Endothelial cell of umbilical vein (primary cell): ENCODE results near the gene VEGFA. TPM values are rescaled to one million over a fixed set of nuclear protein-coding genes. Genes with fewer than 3 reads are reported as not detected.

Experiments
- BruUV-seq: library from RNA; stranded (reverse); fragments of 400-500 nt; replicated peaks from 2 replicates; lab custom pipeline; 2021; lab: Mats Ljungman, UMichigan
- CTCF ChIA-PET: fragments of 300-600, 350-600 bp; sonication (Branson Sonifier 250); formaldehyde crosslinking; loops from one replicate; lab custom pipeline; 2021; ENCODE audit warnings: antibody characterized with exemption, inconsistent platforms; lab: Charles Lee
- POLR2A ChIA-PET: fragments of 300-600, 350-600 bp; sonication (Branson Sonifier 250); formaldehyde crosslinking; loops from one replicate; lab custom pipeline; 2021; ENCODE audit warnings: antibody characterized with exemption, inconsistent platforms; lab: Charles Lee
- DNase-seq: peaks from one replicate; pipeline ENCODE4 v3.0.0-alpha.2; 2011; ENCODE audit warnings: low read depth, low spot score
- FAIRE-seq: peaks from 2 replicates; lab custom pipeline; 2011; peaks lifted over from hg19 to GRCh38; lab: Jason Lieb, UNC
- H2AFZ ChIP-seq: 2 replicates; pipeline ENCODE4 v1.6.0; 2012; ENCODE audit warnings: low read depth, low read length, control low read depth, inconsistent platforms
- H3K27ac ChIP-seq: 2 replicates; pipeline ENCODE4 v1.5.1; 2011; ENCODE audit warnings: low read depth, mild to moderate bottlenecking, control low read depth, low read length, moderate library complexity; ENCODE audit not compliant: insufficient read depth
- H3K27me3 ChIP-seq, 2 experiments: 2 replicates each; pipeline versions ENCODE4 v1.6.0 to v1.6.1; 2011; ENCODE audit warnings: low read length in 2 of 2, mixed read lengths in 1 of 2; ENCODE audit not compliant: control insufficient read depth in 2 of 2, insufficient read depth in 2 of 2
- H3K36me3 ChIP-seq, 2 experiments: 2 replicates in 1 of 2; 3 replicates in 1 of 2; pipeline ENCODE4 v1.5.1; 2011; ENCODE audit warnings: low read length in 2 of 2, mild to moderate bottlenecking in 1 of 2, moderate library complexity in 1 of 2; ENCODE audit not compliant: control insufficient read depth in 2 of 2, insufficient read depth in 2 of 2; ENCODE audit errors: extremely low read depth in 1 of 2
- H3K4me1 ChIP-seq: 3 replicates; pipeline ENCODE4 v1.5.1; 2011; ENCODE audit warnings: mild to moderate bottlenecking, low read length; ENCODE audit not compliant: control insufficient read depth, insufficient read depth; ENCODE audit errors: extremely low read depth
- H3K4me2 ChIP-seq: 2 replicates; pipeline ENCODE4 v1.6.1; 2011; ENCODE audit warnings: low read length, control low read depth, mixed read lengths; ENCODE audit not compliant: insufficient read depth
- H3K4me3 ChIP-seq, 3 experiments: fragments of 200-600 bp in 1 of 3; sonication (generic), shearing (Covaris generic) in 1 of 3; replicated peaks in 1 of 3; 2 replicates each; pipeline ENCODE4 v1.5.1; 2011 to 2016; ENCODE audit warnings: control low read depth in 3 of 3, low read length in 3 of 3, mild to moderate bottlenecking in 2 of 3, inconsistent platforms in 1 of 3, low read depth in 1 of 3, moderate library complexity in 1 of 3; ENCODE audit not compliant: insufficient read depth in 1 of 3
- H3K79me2 ChIP-seq: 2 replicates; pipeline ENCODE4 v1.6.0; 2012; ENCODE audit warnings: low read length, inconsistent platforms; ENCODE audit not compliant: control insufficient read depth, insufficient read depth
- H3K9ac ChIP-seq: replicated peaks from 2 replicates; pipeline ENCODE3; 2011; ENCODE audit warnings: low read length, control low read depth; ENCODE audit not compliant: insufficient read depth; ENCODE audit errors: extremely low read depth
- H3K9me1 ChIP-seq: replicated peaks from 3 replicates; pipeline ENCODE4 v1.6.0; 2011; ENCODE audit warnings: mild to moderate bottlenecking, low read length; ENCODE audit not compliant: control insufficient read depth, insufficient read depth; ENCODE audit errors: extremely low read depth
- H3K9me3 ChIP-seq: replicated peaks from 2 replicates; pipeline ENCODE4 v1.5.1; 2012; ENCODE audit warnings: low read length, inconsistent platforms; ENCODE audit not compliant: control insufficient read depth, insufficient read depth
- H4K20me1 ChIP-seq: replicated peaks from 2 replicates; pipeline ENCODE3; 2011; ENCODE audit warnings: mild to moderate bottlenecking, low read length; ENCODE audit not compliant: control insufficient read depth, insufficient read depth; ENCODE audit errors: extremely low read depth
- EZH2 ChIP-seq: IDR thresholded peaks from 2 replicates; pipeline ENCODE4 v1.6.1; 2012; ENCODE audit warnings: borderline replicate concordance, low read depth, mild to moderate bottlenecking, moderate library complexity, low read length, inconsistent platforms; ENCODE audit not compliant: severe bottlenecking
- FOS ChIP-seq: IDR thresholded peaks from 2 replicates; pipeline ENCODE4 v1.6.1; 2011; ENCODE audit warnings: mild to moderate bottlenecking, low read length, moderate library complexity, borderline replicate concordance; ENCODE audit not compliant: insufficient read depth
- GATA2 ChIP-seq: IDR thresholded peaks from 2 replicates; pipeline ENCODE4 v1.7.0; 2011; ENCODE audit warnings: low read depth, mild to moderate bottlenecking, moderate library complexity, mixed read lengths, low read length; ENCODE audit not compliant: insufficient read length, insufficient read depth
- JUN ChIP-seq: IDR thresholded peaks from 2 replicates; pipeline ENCODE4 v1.6.1; 2011; ENCODE audit warnings: borderline replicate concordance, low read depth; ENCODE audit not compliant: insufficient read length, insufficient read depth
- MYC ChIP-seq: IDR thresholded peaks from one replicate; pipeline ENCODE4 v1.6.1; 2011; ENCODE audit warnings: mild to moderate bottlenecking, low read depth, low read length
- POLR2A ChIP-seq: IDR thresholded peaks from 2 replicates; pipeline ENCODE4 v1.6.1; 2012; ENCODE audit warnings: low read depth, mild to moderate bottlenecking, control low read depth, low read length
- POLR2AphosphoS5 ChIP-seq: IDR thresholded peaks from 2 replicates; pipeline ENCODE4 v1.6.1; 2012; ENCODE audit warnings: low read depth, mild to moderate bottlenecking, control low read depth, low read length, moderate library complexity; ENCODE audit not compliant: insufficient read depth
- dilution Hi-C: fragments of 300-500 bp; cut with MboI; formaldehyde crosslinking; loops from one replicate; pipeline ENCODE4 v1.15.0; 2019; ENCODE audit warnings: low sequenced_read_pairs; ENCODE audit not compliant: extremely low pct_ligation_motif_present
- intact Hi-C: fragments of 100-400 bp; cut with micrococcal nuclease; formaldehyde crosslinking; loops from one replicate; pipeline ENCODE4 v1.10.0; 2022
- polyA plus RNA-seq, 4 experiments: library from polyadenylated mRNA; depleted of rRNA in 3 of 4; stranded (reverse) in 3 of 4; unstranded in 1 of 4; fragments of >200 nt; gene quantifications; 2 replicates each; pipeline versions ENCODE4 v1.2.1 to v1.2.3, GENCODE V29; 2011 to 2012; ENCODE audit warnings: missing spikeins in 1 of 4
- total RNA-seq: library from RNA; stranded (reverse); gene quantifications from 2 replicates; pipeline ENCODE4 v1.2.3, GENCODE V29; 2021
- TF ChIP-seq, protein P1 (sequence below): IDR thresholded peaks from 2 replicates; pipeline ENCODE4 v1.6.1; 2011; ENCODE audit not compliant: insufficient read depth, insufficient read length
- TF ChIP-seq, protein P2 (sequence below), 2 donors: IDR thresholded peaks; 1 replicate in 1 of 2; 2 replicates in 1 of 2; pipeline ENCODE4 v1.5.1; 2011; ENCODE audit warnings: low read length in 2 of 2, mild to moderate bottlenecking in 2 of 2, moderate library complexity in 2 of 2, control low read depth in 1 of 2, inconsistent platforms in 1 of 2, low read depth in 1 of 2; ENCODE audit not compliant: insufficient read depth in 1 of 2; ENCODE audit errors: extremely low read depth in 1 of 2

The VEGFA gene
- total and polyA plus RNA-seq, 2 donors (not counting 3 experiments of a cell fraction or from before 2014, with no cell fraction given) = 18.1 to 19.9 TPM

DNA sequence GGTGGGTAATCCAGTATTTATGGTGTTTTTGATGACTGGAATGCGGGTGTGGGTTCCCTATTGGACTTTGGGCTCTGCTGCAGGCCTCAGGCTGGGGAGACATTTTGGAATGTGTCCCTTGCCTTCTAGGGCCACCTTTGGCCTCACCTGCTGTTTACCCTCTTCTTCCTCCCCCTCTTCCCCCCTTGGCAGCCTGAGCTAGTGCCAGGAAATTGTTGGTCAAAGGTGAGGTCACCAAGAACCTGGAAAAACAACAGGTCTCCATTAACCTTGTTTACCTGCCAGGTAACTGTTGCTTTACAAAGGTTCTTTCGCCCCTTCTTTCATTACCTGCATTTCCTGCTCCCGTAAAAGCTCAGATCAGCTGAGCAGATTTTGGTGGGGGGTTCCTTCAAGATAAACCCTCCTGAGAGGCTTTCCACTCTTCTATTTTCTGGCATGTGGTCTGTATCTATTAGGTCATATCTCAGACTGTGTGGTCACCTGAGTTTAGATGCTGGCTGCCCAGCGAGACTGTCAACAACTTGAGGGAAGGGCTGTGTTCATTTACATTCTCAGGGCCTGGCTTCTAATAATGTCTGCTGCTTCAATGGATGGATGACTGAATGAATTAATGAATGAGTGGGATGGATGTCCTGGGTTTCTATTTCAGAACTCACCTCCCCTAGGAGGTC is 34.7 kb downstream of the VEGFA start:
- H3K27ac ChIP-seq = no peak overlapping the region
- CTCF ChIA-PET = no interaction called here

More for the DNA sequence above, 34.7 kb downstream of the VEGFA start:
- intact Hi-C loops (no loop called here), dilution Hi-C loops (no loop called here)
- POLR2A ChIA-PET = no interaction called here
- Histone ChIP-seq H4K20me1 (no peaks in the 10 kb centered on the region), H3K9me3 (no peaks in the 10 kb centered on the region), H3K9ac (no peak overlapping the region), H3K27me3 (peaks cover 0 to 9% of the 10 kb centered on the region in 2 experiments), H3K36me3 (no peaks in the 10 kb centered on the region), H2AFZ (no peak overlapping the region), H3K9me1 (no peaks in the 10 kb centered on the region), H3K4me2 (no peak overlapping the region), H3K4me3 (no peak overlapping the region), H3K79me2 (no peaks in the 10 kb centered on the region), H3K4me1 (no peaks in the 10 kb centered on the region)
- FAIRE-seq (no peak), DNase-seq (no peak)
- no TSS peak for BruUV-seq
- TF ChIP-seq POLR2AphosphoS5 (no peak), FOS (no peak), MYC (no peak), JUN (no peak), POLR2A (no peak), EZH2 (no peak), GATA2 (no peak)
- TF ChIP-seq, protein P1, sequence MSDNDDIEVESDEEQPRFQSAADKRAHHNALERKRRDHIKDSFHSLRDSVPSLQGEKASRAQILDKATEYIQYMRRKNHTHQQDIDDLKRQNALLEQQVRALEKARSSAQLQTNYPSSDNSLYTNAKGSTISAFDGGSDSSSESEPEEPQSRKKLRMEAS = no peak
- TF ChIP-seq, protein P2, sequence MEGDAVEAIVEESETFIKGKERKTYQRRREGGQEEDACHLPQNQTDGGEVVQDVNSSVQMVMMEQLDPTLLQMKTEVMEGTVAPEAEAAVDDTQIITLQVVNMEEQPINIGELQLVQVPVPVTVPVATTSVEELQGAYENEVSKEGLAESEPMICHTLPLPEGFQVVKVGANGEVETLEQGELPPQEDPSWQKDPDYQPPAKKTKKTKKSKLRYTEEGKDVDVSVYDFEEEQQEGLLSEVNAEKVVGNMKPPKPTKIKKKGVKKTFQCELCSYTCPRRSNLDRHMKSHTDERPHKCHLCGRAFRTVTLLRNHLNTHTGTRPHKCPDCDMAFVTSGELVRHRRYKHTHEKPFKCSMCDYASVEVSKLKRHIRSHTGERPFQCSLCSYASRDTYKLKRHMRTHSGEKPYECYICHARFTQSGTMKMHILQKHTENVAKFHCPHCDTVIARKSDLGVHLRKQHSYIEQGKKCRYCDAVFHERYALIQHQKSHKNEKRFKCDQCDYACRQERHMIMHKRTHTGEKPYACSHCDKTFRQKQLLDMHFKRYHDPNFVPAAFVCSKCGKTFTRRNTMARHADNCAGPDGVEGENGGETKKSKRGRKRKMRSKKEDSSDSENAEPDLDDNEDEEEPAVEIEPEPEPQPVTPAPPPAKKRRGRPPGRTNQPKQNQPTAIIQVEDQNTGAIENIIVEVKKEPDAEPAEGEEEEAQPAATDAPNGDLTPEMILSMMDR (IDR thresholded peaks at IDR 0.05; ENCODE audit: extremely low read depth in 1 of 2, insufficient read depth in 1 of 2, low read depth in 1 of 2, low read length in 2 of 2) = no peak
